Choroid plexus epithelial cell (primary cell): Measurements from ENCODE around the gene AFF4.

Source experiments
- DNase-seq: peaks from one replicate; pipeline ENCODE4 v3.0.0-alpha.2; 2010; ENCODE audit warnings: low read depth
- H3K4me3 ChIP-seq: 2 replicates; pipeline ENCODE4 v1.5.1; 2011; ENCODE audit warnings: low read depth, mild to moderate bottlenecking, control low read depth, low read length, moderate library complexity
- CTCF ChIP-seq: conservative IDR thresholded peaks from 2 replicates; pipeline ENCODE4 v1.5.1; 2011; ENCODE audit warnings: low read depth, mild to moderate bottlenecking, control low read depth, inconsistent platforms, low read length, moderate library complexity

AFF4 gene

GRCh38 chr5:132873119-132873929 is 90.1 kb downstream of the AFF4 start, which contains the start of gene LEAP2:
Gene LEAP2, plus strand, starts transcription at chr5:132873668. Its CDS starts 27 bp downstream, at chr5:132873695.
- no peak for DNase-seq
- no peak for TF ChIP-seq CTCF
- H3K4me3 ChIP-seq = no peak within 1 kb of the TSS

GRCh38 chr5:132872788-132873118 is 90.7 kb downstream of the AFF4 start:
- TF ChIP-seq CTCF = no peak
- H3K4me3 ChIP-seq = no peak overlapping the region
- DNase-seq = no peak

GRCh38 chr5:132871459-132872284 is 91.8 kb downstream of the AFF4 start:
- no peak for TF ChIP-seq CTCF
- no peak overlapping the region for H3K4me3 ChIP-seq
- DNase-seq = no peak

GRCh38 chr5:132870801-132871200 is 92.6 kb downstream of the AFF4 start:
- no peak for DNase-seq
- no peak for TF ChIP-seq CTCF
- no peak overlapping the region for H3K4me3 ChIP-seq

GRCh38 chr5:132868754-132869153 is 94.7 kb downstream of the AFF4 start:
- no peak overlapping the region for H3K4me3 ChIP-seq
- no peak for DNase-seq
- no peak for TF ChIP-seq CTCF

GRCh38 chr5:132867046-132867451 is 96.4 kb downstream of the AFF4 start:
- DNase-seq = no peak
- peak overlapping the region; percentile 95 for H3K4me3 ChIP-seq
- TF ChIP-seq CTCF = no peak
